Peyer's patch (tissue), 4 donors: Measurements from ENCODE around the gene ABCG8. TPM values are rescaled to one million over a fixed set of nuclear protein-coding genes. Genes with fewer than 3 reads are reported as not detected.
"Not testable (repeated sequence)": the region's sequence is repeated elsewhere in the genome, so short reads cannot be mapped to it uniquely, and the experiment has no call there.

Experiments
- DNase-seq, 3 donors: peaks; one replicate each; pipeline ENCODE4 v3.0.0-alpha.2; 2017 to 2019
- H3K27ac ChIP-seq, 4 donors: fragments of 200-600 bp; sonication (generic); one replicate each; pipeline ENCODE4 v1.5.1; 2016 to 2019
- H3K27me3 ChIP-seq, 2 donors: fragments of 200-600 bp; sonication (generic); one replicate each; pipeline ENCODE4 v1.5.1; 2019
- H3K36me3 ChIP-seq, 3 donors: fragments of 200-600 bp; sonication (generic); one replicate each; pipeline ENCODE4 v1.5.1; 2016 to 2019
- H3K4me1 ChIP-seq, 4 donors: fragments of 200-600 bp; sonication (generic); one replicate each; pipeline ENCODE4 v1.5.1; 2016 to 2019
- H3K4me3 ChIP-seq, 4 donors: fragments of 200-600 bp; sonication (generic); 1 replicate in 3 of 4; 2 replicates in 1 of 4; pipeline ENCODE4 v1.5.1; 2016 to 2019; ENCODE audit warnings: mild to moderate bottlenecking in 1 of 4
- H3K9me3 ChIP-seq, 4 donors: fragments of 200-600 bp; sonication (generic); one replicate each; pipeline ENCODE4 v1.5.1; 2016 to 2019; ENCODE audit warnings: mild to moderate bottlenecking in 1 of 4
- CTCF ChIP-seq, 6 experiments: fragments of 450-650 bp in 4 of 6; fragments of 200-600 bp in 2 of 6; sonication (generic) in 1 of 6; IDR thresholded peaks; one replicate each; pipeline ENCODE4 v1.5.1; 2017 to 2019; ENCODE audit warnings: antibody characterized with exemption in 6 of 6, mild to moderate bottlenecking in 3 of 6, moderate library complexity in 1 of 6
- POLR2A ChIP-seq, 2 donors: fragments of 450-650 bp; IDR thresholded peaks; one replicate each; pipeline ENCODE4 v1.5.1; 2017; ENCODE audit warnings: antibody characterized with exemption in 2 of 2, mild to moderate bottlenecking in 2 of 2, moderate library complexity in 2 of 2
- total RNA-seq, 4 donors: library from RNA; depleted of rRNA; stranded (reverse); fragments of >200 nt; gene quantifications; one replicate each; pipeline ENCODE4 v1.1.0, GENCODE V29; 2016

The ABCG8 gene
- total RNA-seq, 4 donors from 2014 or later = 3.3 to 31.5 (median 16.4) TPM

GRCh38 chr2:43905371-43905803, 66.6 kb downstream of the ABCG8 start:
- Histone ChIP-seq H3K27me3 (no peaks in the 10 kb centered on the region), H3K27ac (no peak overlapping the region), H3K4me3 (no peak overlapping the region), H3K4me1 (no peaks in the 10 kb centered on the region), H3K9me3 (no peaks in the 10 kb centered on the region), H3K36me3 (peaks cover 0 to 35% (median 0%) of the 10 kb centered on the region in 3 donors)
- DNase-seq = no peak
- TF ChIP-seq POLR2A (IDR thresholded peaks at IDR 0.05) (no peak), CTCF (IDR thresholded peaks at IDR 0.05) (no peak)

- H3K27me3 ChIP-seq = no peaks in the 10 kb centered on the region
- TF ChIP-seq CTCF (IDR thresholded peaks at IDR 0.05) = no peak
- no peak for TF ChIP-seq POLR2A (IDR thresholded peaks at IDR 0.05)
- H3K27ac ChIP-seq = no peak overlapping the region
- DNase-seq = no peak
- no peak overlapping the region for H3K4me3 ChIP-seq
- no peaks in the 10 kb centered on the region for H3K9me3 ChIP-seq
- peaks cover 0 to 34% (median 0%) of the 10 kb centered on the region in 3 donors for H3K36me3 ChIP-seq
- H3K4me1 ChIP-seq = no peaks in the 10 kb centered on the region
These were observed 67.1 kb downstream of the ABCG8 start for GRCh38 chr2:43905871-43906270.

GRCh38 chr2:43906448-43907109, 67.8 kb downstream of the ABCG8 start:
- TF ChIP-seq CTCF (IDR thresholded peaks at IDR 0.05) = no peak
- no peak for TF ChIP-seq POLR2A (IDR thresholded peaks at IDR 0.05)
- peaks cover 0 to 41% (median 0%) of the 10 kb centered on the region in 3 donors for H3K36me3 ChIP-seq

GRCh38 chr2:43911136-43911790, 72.5 kb downstream of the ABCG8 start:
- peaks cover 0 to 49% (median 0%) of the 10 kb centered on the region in 3 donors for H3K36me3 ChIP-seq
- H3K27me3 ChIP-seq, H3K27ac ChIP-seq, DNase-seq, H3K9me3 ChIP-seq, H3K4me1 ChIP-seq, H3K4me3 ChIP-seq: not testable (repeated sequence)

More at GRCh38 chr2:43906448-43907109, 67.8 kb downstream of the ABCG8 start:
- Histone ChIP-seq H3K9me3 (no peaks in the 10 kb centered on the region), H3K27me3 (no peaks in the 10 kb centered on the region), H3K27ac (no peak overlapping the region), H3K4me1 (no peaks in the 10 kb centered on the region), H3K4me3 (no peak overlapping the region)
- DNase-seq = no peak

GRCh38 chr2:43924463-43924862, 85.7 kb downstream of the ABCG8 start:
- no peaks in the 10 kb centered on the region for H3K9me3 ChIP-seq

More at GRCh38 chr2:43924463-43924862, 85.7 kb downstream of the ABCG8 start:
- no peak for DNase-seq
- no peak overlapping the region for H3K4me3 ChIP-seq
- H3K27ac ChIP-seq = no peak overlapping the region
- no peaks in the 10 kb centered on the region for H3K27me3 ChIP-seq
- peaks cover 0 to 45% (median 0%) of the 10 kb centered on the region in 3 donors for H3K36me3 ChIP-seq
- no peaks in the 10 kb centered on the region for H3K4me1 ChIP-seq
- TF ChIP-seq CTCF (IDR thresholded peaks at IDR 0.05) (no peak), POLR2A (IDR thresholded peaks at IDR 0.05) (no peak)
